Measurements from ENCODE around the gene TDRD7.
A peak's percentile ranks its signal among the peaks of the same experiment; 100 is the strongest.

Gene TDRD7

GRCh38 chr9:97366476-97366875, 45.4 kb upstream of the TDRD7 start:
- Histone ChIP-seq H3K27ac (replicated peaks) (no peak overlapping the region), H3K4me3 (replicated peaks; ENCODE audit: insufficient read depth, low read length) (no peak overlapping the region), H3K27me3 (ENCODE audit: insufficient read depth, poor library complexity, severe bottlenecking) (no peaks in the 10 kb centered on the region)
- TF ChIP-seq, protein P1, sequence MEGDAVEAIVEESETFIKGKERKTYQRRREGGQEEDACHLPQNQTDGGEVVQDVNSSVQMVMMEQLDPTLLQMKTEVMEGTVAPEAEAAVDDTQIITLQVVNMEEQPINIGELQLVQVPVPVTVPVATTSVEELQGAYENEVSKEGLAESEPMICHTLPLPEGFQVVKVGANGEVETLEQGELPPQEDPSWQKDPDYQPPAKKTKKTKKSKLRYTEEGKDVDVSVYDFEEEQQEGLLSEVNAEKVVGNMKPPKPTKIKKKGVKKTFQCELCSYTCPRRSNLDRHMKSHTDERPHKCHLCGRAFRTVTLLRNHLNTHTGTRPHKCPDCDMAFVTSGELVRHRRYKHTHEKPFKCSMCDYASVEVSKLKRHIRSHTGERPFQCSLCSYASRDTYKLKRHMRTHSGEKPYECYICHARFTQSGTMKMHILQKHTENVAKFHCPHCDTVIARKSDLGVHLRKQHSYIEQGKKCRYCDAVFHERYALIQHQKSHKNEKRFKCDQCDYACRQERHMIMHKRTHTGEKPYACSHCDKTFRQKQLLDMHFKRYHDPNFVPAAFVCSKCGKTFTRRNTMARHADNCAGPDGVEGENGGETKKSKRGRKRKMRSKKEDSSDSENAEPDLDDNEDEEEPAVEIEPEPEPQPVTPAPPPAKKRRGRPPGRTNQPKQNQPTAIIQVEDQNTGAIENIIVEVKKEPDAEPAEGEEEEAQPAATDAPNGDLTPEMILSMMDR (IDR thresholded peaks at IDR 0.05; ENCODE audit: insufficient read depth, low read length) = no peak
- no peak for TF ChIP-seq SPI1 (IDR thresholded peaks at IDR 0.05; ENCODE audit: borderline replicate concordance, low read depth)
- TF ChIP-seq, protein P2, sequence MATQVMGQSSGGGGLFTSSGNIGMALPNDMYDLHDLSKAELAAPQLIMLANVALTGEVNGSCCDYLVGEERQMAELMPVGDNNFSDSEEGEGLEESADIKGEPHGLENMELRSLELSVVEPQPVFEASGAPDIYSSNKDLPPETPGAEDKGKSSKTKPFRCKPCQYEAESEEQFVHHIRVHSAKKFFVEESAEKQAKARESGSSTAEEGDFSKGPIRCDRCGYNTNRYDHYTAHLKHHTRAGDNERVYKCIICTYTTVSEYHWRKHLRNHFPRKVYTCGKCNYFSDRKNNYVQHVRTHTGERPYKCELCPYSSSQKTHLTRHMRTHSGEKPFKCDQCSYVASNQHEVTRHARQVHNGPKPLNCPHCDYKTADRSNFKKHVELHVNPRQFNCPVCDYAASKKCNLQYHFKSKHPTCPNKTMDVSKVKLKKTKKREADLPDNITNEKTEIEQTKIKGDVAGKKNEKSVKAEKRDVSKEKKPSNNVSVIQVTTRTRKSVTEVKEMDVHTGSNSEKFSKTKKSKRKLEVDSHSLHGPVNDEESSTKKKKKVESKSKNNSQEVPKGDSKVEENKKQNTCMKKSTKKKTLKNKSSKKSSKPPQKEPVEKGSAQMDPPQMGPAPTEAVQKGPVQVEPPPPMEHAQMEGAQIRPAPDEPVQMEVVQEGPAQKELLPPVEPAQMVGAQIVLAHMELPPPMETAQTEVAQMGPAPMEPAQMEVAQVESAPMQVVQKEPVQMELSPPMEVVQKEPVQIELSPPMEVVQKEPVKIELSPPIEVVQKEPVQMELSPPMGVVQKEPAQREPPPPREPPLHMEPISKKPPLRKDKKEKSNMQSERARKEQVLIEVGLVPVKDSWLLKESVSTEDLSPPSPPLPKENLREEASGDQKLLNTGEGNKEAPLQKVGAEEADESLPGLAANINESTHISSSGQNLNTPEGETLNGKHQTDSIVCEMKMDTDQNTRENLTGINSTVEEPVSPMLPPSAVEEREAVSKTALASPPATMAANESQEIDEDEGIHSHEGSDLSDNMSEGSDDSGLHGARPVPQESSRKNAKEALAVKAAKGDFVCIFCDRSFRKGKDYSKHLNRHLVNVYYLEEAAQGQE (IDR thresholded peaks at IDR 0.05; ENCODE audit: insufficient replicate concordance, low read depth) = no peak
- DNase-seq (ENCODE audit: low read depth in 1 of 2, low spot score in 1 of 2) = no peak

GRCh38 chr9:97366889-97367288, 45.0 kb upstream of the TDRD7 start:
- Histone ChIP-seq H3K4me3 (replicated peaks; ENCODE audit: insufficient read depth, low read length) (no peak overlapping the region), H3K27ac (replicated peaks) (no peak overlapping the region), H3K27me3 (ENCODE audit: insufficient read depth, poor library complexity, severe bottlenecking) (no peaks in the 10 kb centered on the region)
- DNase-seq (ENCODE audit: low read depth in 1 of 2, low spot score in 1 of 2) = peak in 1 of 2 experiments; percentile 18
- TF ChIP-seq POLR2AphosphoS5 (IDR thresholded peaks at IDR 0.05; ENCODE audit: low read depth) (no peak), SPI1 (IDR thresholded peaks at IDR 0.05; ENCODE audit: borderline replicate concordance, low read depth) (peak; percentile 47; the same call in 1 of the 2 replicates)

DNA sequence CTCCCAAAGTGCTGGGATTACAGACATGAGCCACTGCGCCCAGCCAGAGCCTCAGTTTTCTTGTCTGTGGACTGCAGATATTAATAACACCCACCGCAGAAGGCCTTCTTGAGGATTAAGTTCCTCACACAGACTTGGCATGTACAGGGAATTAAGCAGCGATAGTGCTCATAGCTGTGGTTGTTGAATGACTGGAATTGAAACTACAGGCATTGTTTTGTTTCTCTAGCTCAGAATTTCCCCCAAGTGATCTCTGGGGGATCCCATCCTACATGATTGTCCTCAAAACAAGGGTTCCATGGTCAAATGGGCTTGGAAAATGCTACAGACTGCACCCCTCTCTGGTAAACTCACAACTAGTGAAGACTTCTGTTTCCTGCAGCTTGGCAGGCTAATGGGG, 44.2 kb upstream of the TDRD7 start:
- no peak for DNase-seq (ENCODE audit: low read depth in 1 of 2, low spot score in 1 of 2)
- Histone ChIP-seq H3K27ac (replicated peaks) (no peak overlapping the region), H3K27me3 (ENCODE audit: insufficient read depth, poor library complexity, severe bottlenecking) (no peaks in the 10 kb centered on the region), H3K4me3 (replicated peaks; ENCODE audit: insufficient read depth, low read length) (no peak overlapping the region)
- TF ChIP-seq, protein P1 (IDR thresholded peaks at IDR 0.05; ENCODE audit: insufficient read depth, low read length) = no peak
- no peak for TF ChIP-seq SPI1 (IDR thresholded peaks at IDR 0.05; ENCODE audit: borderline replicate concordance, low read depth)
- TF ChIP-seq, protein P2 (IDR thresholded peaks at IDR 0.05; ENCODE audit: insufficient replicate concordance, low read depth) = no peak

DNA sequence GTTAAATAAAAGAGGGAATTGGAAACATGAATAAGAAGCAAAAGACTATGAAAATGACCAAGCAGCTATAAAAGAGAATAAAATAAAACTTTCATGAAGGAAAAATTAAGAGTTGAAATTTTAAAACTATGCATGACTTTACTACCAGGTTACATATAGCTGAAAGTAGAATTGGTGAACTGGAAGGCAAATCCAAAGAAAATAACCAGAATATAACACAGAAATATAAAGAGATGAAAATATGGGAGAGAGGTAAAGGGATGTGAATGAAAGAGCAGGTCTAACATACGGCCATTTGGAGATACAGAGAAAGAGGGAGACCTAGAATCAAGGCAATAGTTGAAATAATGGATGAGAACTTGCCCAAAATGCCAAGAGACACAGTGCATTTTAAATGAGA, 42.9 kb upstream of the TDRD7 start:
- no peak for TF ChIP-seq GABPA (IDR thresholded peaks at IDR 0.05; ENCODE audit: low read depth)
- TF ChIP-seq, protein P1 (IDR thresholded peaks at IDR 0.05; ENCODE audit: insufficient read depth, low read length) = no peak
- TF ChIP-seq POLR2AphosphoS5 (IDR thresholded peaks at IDR 0.05; ENCODE audit: low read depth) = no peak
- TF ChIP-seq, protein P2 (IDR thresholded peaks at IDR 0.05; ENCODE audit: insufficient replicate concordance, low read depth) = no peak
- no peak for TF ChIP-seq SPI1 (IDR thresholded peaks at IDR 0.05; ENCODE audit: borderline replicate concordance, low read depth)
- no peak for DNase-seq (ENCODE audit: low read depth in 1 of 2, low spot score in 1 of 2)
- Histone ChIP-seq H3K27me3 (ENCODE audit: insufficient read depth, poor library complexity, severe bottlenecking) (no peaks in the 10 kb centered on the region), H3K4me3 (replicated peaks; ENCODE audit: insufficient read depth, low read length) (no peak overlapping the region), H3K27ac (replicated peaks) (no peak overlapping the region)

All from HL-60 (cell line).